HG02852 (cell line): ENCODE data around the gene PCNA.

Experiments
- ATAC-seq: cut with Tn5 transposase; IDR thresholded peaks from one replicate; pipeline ENCODE4 v1.9.1; 2021; ENCODE audit warnings: mild to moderate bottlenecking, moderate library complexity; ENCODE audit not compliant: unreplicated experiment

PCNA gene

GRCh38 chr20:5069141-5069806 is 50.5 kb downstream of the PCNA start:
- no peak for ATAC-seq

- no peak for ATAC-seq
These were observed 51.7 kb downstream of the PCNA start for GRCh38 chr20:5067877-5068645.

- ATAC-seq, result no peak
These were observed 53.8 kb downstream of the PCNA start for GRCh38 chr20:5065879-5066383.

- no peak for ATAC-seq
These were observed 54.4 kb downstream of the PCNA start for GRCh38 chr20:5065166-5065878.
